Neuronal stem cell (in vitro differentiated cells): ENCODE results near the gene CCDC183.
A peak's percentile ranks its signal among the peaks of the same experiment; 100 is the strongest.

Experiments
- DNase-seq: peaks from one replicate; pipeline ENCODE4 v3.0.0-alpha.2; 2013; ENCODE audit warnings: low spot score
- H2AFZ ChIP-seq: one replicate; pipeline ENCODE4 v1.6.1; 2013; ENCODE audit warnings: mild to moderate bottlenecking, low read length, inconsistent platforms
- H2AK5ac ChIP-seq: 2 replicates; pipeline ENCODE4 v1.6.1; 2013; ENCODE audit warnings: low read depth, mild to moderate bottlenecking, inconsistent platforms, low read length, moderate library complexity, mixed read lengths
- H2BK120ac ChIP-seq: 2 replicates; pipeline ENCODE4 v1.6.1; 2013; ENCODE audit warnings: low read depth, mild to moderate bottlenecking, inconsistent platforms, low read length, moderate library complexity, mixed read lengths
- H2BK12ac ChIP-seq: one replicate; pipeline ENCODE4 v1.6.1; 2013; ENCODE audit warnings: low read length, inconsistent platforms
- H2BK15ac ChIP-seq: 2 replicates; pipeline ENCODE4 v1.6.1; 2013; ENCODE audit warnings: mild to moderate bottlenecking, low read length, inconsistent platforms, mixed read lengths
- H2BK5ac ChIP-seq: one replicate; pipeline ENCODE4 v1.6.1; 2013; ENCODE audit warnings: inconsistent platforms, mild to moderate bottlenecking, low read length, moderate library complexity
- H3K14ac ChIP-seq: one replicate; pipeline ENCODE4 v1.6.1; 2013; ENCODE audit warnings: low read length, inconsistent platforms
- H3K18ac ChIP-seq: 2 replicates; pipeline ENCODE4 v1.6.1; 2013; ENCODE audit warnings: low read length, inconsistent platforms
- H3K23ac ChIP-seq: 2 replicates; pipeline ENCODE4 v1.6.1; 2013; ENCODE audit warnings: low read depth, mild to moderate bottlenecking, mixed read lengths, low read length, inconsistent platforms; ENCODE audit not compliant: poor library complexity
- H3K27ac ChIP-seq: replicated peaks from 3 replicates; pipeline ENCODE4 v1.5.1; 2013; ENCODE audit warnings: low read length, inconsistent platforms
- H3K27me3 ChIP-seq, 3 experiments: 2 replicates each; pipeline ENCODE4 v1.6.1; 2013; ENCODE audit warnings: low read length in 3 of 3, mild to moderate bottlenecking in 2 of 3, inconsistent platforms in 1 of 3, low read depth in 1 of 3, mixed read lengths in 1 of 3, moderate library complexity in 1 of 3; ENCODE audit not compliant: control insufficient read depth in 3 of 3, insufficient read depth in 3 of 3
- H3K36me3 ChIP-seq, 2 donors: replicated peaks in 1 of 2; 2 replicates each; pipeline ENCODE4 v1.6.1; 2013; ENCODE audit warnings: low read length in 2 of 2; ENCODE audit not compliant: control insufficient read depth in 2 of 2, insufficient read depth in 2 of 2
- H3K4ac ChIP-seq: 2 replicates; pipeline ENCODE4 v1.6.1; 2013; ENCODE audit warnings: inconsistent platforms, mild to moderate bottlenecking, low read length, moderate library complexity
- H3K4me1 ChIP-seq, 2 donors: 1 replicate in 1 of 2; 2 replicates in 1 of 2; pipeline ENCODE4 v1.6.1; 2013; ENCODE audit warnings: low read length in 2 of 2, low read depth in 1 of 2; ENCODE audit not compliant: control insufficient read depth in 2 of 2, insufficient read depth in 1 of 2
- H3K4me2 ChIP-seq: one replicate; pipeline ENCODE4 v1.6.1; 2013; ENCODE audit warnings: mild to moderate bottlenecking, low read length, inconsistent platforms; ENCODE audit not compliant: insufficient read depth, poor library complexity, severe bottlenecking
- H3K4me3 ChIP-seq, 2 donors: 2 replicates each; pipeline ENCODE4 v1.5.1; 2013; ENCODE audit warnings: low read length in 2 of 2, mild to moderate bottlenecking in 2 of 2, inconsistent platforms in 1 of 2, moderate library complexity in 1 of 2
- H3K79me1 ChIP-seq: one replicate; pipeline ENCODE4 v1.6.1; 2013; ENCODE audit warnings: low read depth, mild to moderate bottlenecking, inconsistent platforms, low read length, moderate library complexity
- H3K9ac ChIP-seq: one replicate; pipeline ENCODE4 v1.6.1; 2013; ENCODE audit warnings: mild to moderate bottlenecking, low read depth, low read length, inconsistent platforms; ENCODE audit not compliant: poor library complexity
- H3K9me3 ChIP-seq, 2 donors: replicated peaks in 1 of 2; 2 replicates each; pipeline versions ENCODE3 to v1.6.1; 2013; ENCODE audit warnings: low read length in 2 of 2, mild to moderate bottlenecking in 2 of 2, inconsistent platforms in 1 of 2, low read depth in 1 of 2, mixed read lengths in 1 of 2, moderate library complexity in 1 of 2; ENCODE audit not compliant: control insufficient read depth in 2 of 2, insufficient read depth in 1 of 2
- H4K8ac ChIP-seq: one replicate; pipeline ENCODE4 v1.6.1; 2013; ENCODE audit warnings: low read depth, mild to moderate bottlenecking, inconsistent platforms, low read length, moderate library complexity
- H4K91ac ChIP-seq: one replicate; pipeline ENCODE4 v1.6.1; 2013; ENCODE audit warnings: low read length, low read depth, mild to moderate bottlenecking, inconsistent platforms; ENCODE audit not compliant: poor library complexity
- WGBS, 2 donors: extraction: QIAGEN DNeasy Blood & Tissue Kit; methylation state at CpG; one replicate each; pipeline ENCODE4 v1.1.7; 2013; ENCODE audit warnings: missing lambda C conversion rate in 2 of 2, mixed read lengths in 1 of 2; ENCODE audit not compliant: insufficient read length in 2 of 2, insufficient replicate concordance in 1 of 2; ENCODE audit errors: extremely low coverage in 2 of 2; 5-methylcytosine and 5-hydroxymethylcytosine counted together

Gene CCDC183

DNA sequence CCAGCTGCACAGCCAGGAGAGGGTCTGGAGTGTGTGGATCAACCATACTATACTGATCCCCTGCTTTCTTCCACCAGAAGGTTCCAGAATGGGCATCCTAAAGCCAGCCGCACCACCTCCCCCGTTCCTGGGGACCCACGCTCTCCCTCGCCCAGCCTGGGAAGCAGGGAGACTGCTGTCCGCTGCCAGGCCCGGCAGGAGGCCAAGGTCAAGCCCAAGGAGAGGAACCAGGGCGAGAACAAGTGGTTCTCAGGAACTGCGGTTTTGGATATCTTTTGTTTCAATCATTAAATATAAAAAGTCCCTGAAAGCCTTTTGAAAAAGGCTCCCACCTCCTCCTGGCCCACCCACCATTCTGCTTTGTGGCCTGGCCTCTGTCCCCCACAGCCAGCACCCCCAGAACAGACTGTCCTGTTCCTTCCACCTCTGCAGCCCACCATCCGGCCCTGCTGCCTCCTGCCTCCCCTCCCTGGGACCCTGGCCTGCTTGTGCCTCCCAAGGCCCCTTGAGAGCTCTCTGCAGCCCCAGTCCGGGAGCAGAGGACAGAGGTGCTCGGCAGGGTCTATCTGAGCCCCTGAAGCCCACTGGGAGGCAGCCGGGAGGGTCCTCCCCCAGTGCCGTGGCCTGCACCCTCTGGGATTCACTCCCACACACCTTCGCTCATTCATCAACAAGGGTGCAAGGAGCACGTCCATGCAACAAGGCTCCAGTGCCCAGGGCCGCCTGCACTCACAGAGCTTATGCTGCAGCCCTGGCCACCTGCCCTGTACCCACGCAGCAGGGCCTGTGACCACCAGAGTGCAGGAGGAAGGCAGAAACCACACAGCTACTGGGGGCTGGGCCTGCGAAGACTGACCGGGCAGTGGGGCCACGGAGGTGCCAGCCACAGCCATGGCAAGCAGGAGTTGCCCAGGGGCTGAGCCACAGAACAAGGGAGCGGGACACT is 47.2 kb upstream of the CCDC183 start:
- no peaks in the 10 kb centered on the region for H3K36me3 ChIP-seq
- no peak overlapping the region for H4K91ac ChIP-seq
- peaks cover 0 to 5% of the 10 kb centered on the region in 2 donors for H3K9me3 ChIP-seq
- no CpG with 5 or more reads among the region's 21 CpGs for WGBS, 2 donors
- no peak overlapping the region for H2AFZ ChIP-seq
- H2AK5ac ChIP-seq, result peak overlapping the region; percentile 90
- H3K4me1 ChIP-seq, result no peaks in the 10 kb centered on the region
- H3K4me2 ChIP-seq, result no peak overlapping the region
- no peak for DNase-seq
- H3K79me1 ChIP-seq, result no peaks in the 10 kb centered on the region
- H3K27ac ChIP-seq, result no peak overlapping the region
- peak overlapping the region; percentile 84 for H3K9ac ChIP-seq
- no peak overlapping the region for H3K4ac ChIP-seq
- peak overlapping the region; percentile 76 for H3K18ac ChIP-seq
- peak overlapping the region; percentile 98 for H3K14ac ChIP-seq
- H3K4me3 ChIP-seq, result no peak overlapping the region
- peak overlapping the region; percentile 84 for H2BK12ac ChIP-seq
- H4K8ac ChIP-seq, result peak overlapping the region; percentile 43
- no peak overlapping the region for H3K23ac ChIP-seq
- H2BK15ac ChIP-seq, result peak overlapping the region; percentile 75
- no peak overlapping the region for H2BK120ac ChIP-seq
- H3K27me3 ChIP-seq, result peaks cover 0 to 28% (median 0%) of the 10 kb centered on the region in 3 experiments
- H2BK5ac ChIP-seq, result peak overlapping the region; percentile 53

DNA sequence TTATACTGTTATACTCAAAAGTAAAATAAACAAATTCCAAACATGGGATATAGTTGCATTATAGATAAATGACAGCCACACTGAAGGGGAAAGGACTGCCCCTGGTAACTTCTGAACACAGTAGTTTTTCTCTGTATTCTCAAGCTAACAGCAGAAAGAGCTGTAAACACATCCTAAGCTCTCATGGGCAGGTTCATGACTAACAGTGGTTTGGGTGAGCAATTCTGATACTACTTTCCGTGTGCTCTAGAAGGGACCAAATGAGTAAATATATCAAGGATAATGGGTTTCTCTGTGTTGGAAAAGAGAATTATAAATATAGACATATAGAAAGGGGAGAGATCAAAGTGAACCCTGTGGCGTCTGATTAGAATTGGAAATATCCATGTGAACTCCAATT is 45.6 kb upstream of the CCDC183 start:
- Histone ChIP-seq H3K4ac (no peak overlapping the region), H3K4me3 (no peak overlapping the region), H2BK120ac (no peak overlapping the region), H3K14ac (no peak overlapping the region), H3K79me1 (no peaks in the 10 kb centered on the region), H3K4me1 (no peaks in the 10 kb centered on the region), H3K18ac (no peak overlapping the region), H2AFZ (no peak overlapping the region), H3K9me3 (peaks cover 0 to 5% of the 10 kb centered on the region in 2 donors), H3K23ac (no peak overlapping the region), H2BK12ac (no peak overlapping the region), H3K36me3 (no peaks in the 10 kb centered on the region), H3K27me3 (peaks cover 0 to 26% (median 0%) of the 10 kb centered on the region in 3 experiments), H4K8ac (no peak overlapping the region), H3K4me2 (no peak overlapping the region), H2AK5ac (no peak overlapping the region), H3K9ac (no peak overlapping the region), H2BK15ac (no peak overlapping the region), H4K91ac (no peak overlapping the region), H2BK5ac (no peak overlapping the region), H3K27ac (no peak overlapping the region)
- no CpG with 5 or more reads among the region's 2 CpGs for WGBS, 2 donors
- DNase-seq, result no peak

- Histone ChIP-seq H2BK120ac (no peak overlapping the region), H4K91ac (no peak overlapping the region), H3K14ac (no peak overlapping the region), H2AK5ac (no peak overlapping the region), H3K4ac (no peak overlapping the region), H4K8ac (no peak overlapping the region), H2BK5ac (no peak overlapping the region), H3K9me3 (peaks cover 0 to 7% of the 10 kb centered on the region in 2 donors), H2AFZ (no peak overlapping the region), H3K36me3 (no peaks in the 10 kb centered on the region), H3K9ac (no peak overlapping the region), H3K4me1 (no peaks in the 10 kb centered on the region), H3K23ac (no peak overlapping the region), H3K27me3 (peaks cover 0 to 24% (median 0%) of the 10 kb centered on the region in 3 experiments), H3K79me1 (no peaks in the 10 kb centered on the region), H3K4me2 (no peak overlapping the region), H3K4me3 (no peak overlapping the region), H3K27ac (no peak overlapping the region), H2BK12ac (no peak overlapping the region), H2BK15ac (no peak overlapping the region), H3K18ac (no peak overlapping the region)
- no peak for DNase-seq
- no CpG with 5 or more reads among the region's 1 CpG for WGBS, 2 donors
Measured at GRCh38 chr9:136751244-136751643, 44.9 kb upstream of the CCDC183 start.

DNA sequence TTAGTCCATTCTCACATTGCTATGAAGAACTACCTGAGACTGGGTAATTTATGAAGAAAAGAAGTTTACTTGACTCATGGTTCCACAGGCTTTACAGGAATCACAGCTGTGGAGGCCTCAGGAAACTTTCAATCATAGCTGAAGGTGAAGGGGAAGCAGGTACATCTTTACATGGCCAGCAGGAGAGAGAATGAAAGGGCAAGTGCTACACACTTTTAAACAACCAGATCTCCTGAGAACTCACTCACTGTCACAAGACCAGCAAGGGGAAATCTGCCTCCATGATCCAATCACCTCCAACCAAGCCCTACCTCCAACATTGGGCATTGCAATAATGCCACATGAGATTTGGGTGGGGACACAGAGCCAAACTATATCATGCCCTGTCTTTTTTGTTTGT is 44.3 kb upstream of the CCDC183 start:
- Histone ChIP-seq H2BK5ac (no peak overlapping the region), H2AK5ac (no peak overlapping the region), H3K79me1 (no peaks in the 10 kb centered on the region), H3K4me3 (no peak overlapping the region), H3K9me3 (peaks cover 0 to 7% of the 10 kb centered on the region in 2 donors), H2BK12ac (no peak overlapping the region), H3K4me1 (no peaks in the 10 kb centered on the region), H3K14ac (no peak overlapping the region), H4K8ac (no peak overlapping the region), H2BK120ac (no peak overlapping the region), H3K4me2 (no peak overlapping the region), H3K18ac (no peak overlapping the region), H3K27me3 (peaks cover 0 to 21% (median 0%) of the 10 kb centered on the region in 3 experiments), H3K4ac (no peak overlapping the region), H4K91ac (no peak overlapping the region), H3K9ac (no peak overlapping the region), H2BK15ac (no peak overlapping the region), H3K36me3 (no peaks in the 10 kb centered on the region), H3K27ac (no peak overlapping the region), H2AFZ (no peak overlapping the region), H3K23ac (no peak overlapping the region)
- DNase-seq, result no peak
